Upper lobe of left lung (tissue), 6 donors: ENCODE results near the gene PDLIM5. TPM values are rescaled to one million over a fixed set of nuclear protein-coding genes. Genes with fewer than 3 reads are reported as not detected.

Experiments
- ATAC-seq, 2 donors: fragments of 200-7000 bp; cut with Tn5 transposase; one replicate each; pipeline ENCODE4 v1.9.1; 2022; ENCODE audit warnings: mild to moderate bottlenecking in 2 of 2, moderate library complexity in 2 of 2; ENCODE audit not compliant: low FRiP score in 2 of 2
- DNase-seq, 2 donors: peaks; one replicate each; pipeline ENCODE4 v3.0.0-alpha.2; 2019 to 2020
- H3K27ac ChIP-seq, 4 donors: fragments of 200-600 bp; sonication (generic); one replicate each; pipeline ENCODE4 v1.5.1; 2016 to 2019
- H3K27me3 ChIP-seq, 4 donors: fragments of 200-600 bp; sonication (generic); one replicate each; pipeline ENCODE4 v1.5.1; 2017 to 2019
- H3K36me3 ChIP-seq, 4 donors: fragments of 200-600 bp; sonication (generic); one replicate each; pipeline ENCODE4 v1.5.1; 2016 to 2019
- H3K4me1 ChIP-seq, 4 donors: fragments of 200-600 bp; sonication (generic); one replicate each; pipeline ENCODE4 v1.5.1; 2018 to 2019
- H3K4me3 ChIP-seq, 4 donors: fragments of 200-600 bp; sonication (generic); one replicate each; pipeline ENCODE4 v1.5.1; 2017 to 2019; ENCODE audit warnings: mild to moderate bottlenecking in 2 of 4, moderate library complexity in 1 of 4
- H3K9me3 ChIP-seq, 4 donors: fragments of 200-600 bp; sonication (generic); one replicate each; pipeline ENCODE4 v1.5.1; 2018 to 2019
- CTCF ChIP-seq, 6 experiments: fragments of 450-650 bp in 4 of 6; fragments of 200-600 bp in 2 of 6; sonication (generic) in 2 of 6; IDR thresholded peaks; one replicate each; pipeline ENCODE4 v1.5.1; 2016 to 2019; ENCODE audit warnings: antibody characterized with exemption in 6 of 6
- EP300 ChIP-seq, 4 donors: sonication (generic); formaldehyde crosslinking; IDR thresholded peaks; one replicate each; pipeline ENCODE4 v1.5.1; 2017; ENCODE audit warnings: antibody characterized with exemption in 4 of 4, control low read depth in 2 of 4
- POLR2A ChIP-seq, 4 donors: fragments of 450-650 bp; IDR thresholded peaks; one replicate each; pipeline ENCODE4 v1.5.1; 2016 to 2017; ENCODE audit warnings: antibody characterized with exemption in 4 of 4, mild to moderate bottlenecking in 2 of 4
- POLR2AphosphoS5 ChIP-seq, 2 donors: sonication (generic); formaldehyde crosslinking; IDR thresholded peaks; one replicate each; pipeline ENCODE4 v1.5.1; 2017; ENCODE audit warnings: antibody characterized with exemption in 2 of 2
- WGBS, 2 donors: methylation state at CpG; one replicate each; pipeline ENCODE4 v1.1.5; 2017 to 2018; 5-methylcytosine and 5-hydroxymethylcytosine counted together
- total RNA-seq, 6 donors: library from RNA; depleted of rRNA in 4 of 6; stranded (reverse); fragments of >200 nt in 4 of 6; gene quantifications; one replicate each; pipeline versions ENCODE4 v1.1.0 to v1.2.1, GENCODE V29; 2016 to 2021
- donor health status: DM: no; HTN: no; CAD: no; lungs with moderate emphysema.
- donor health status: DM: no; HTN: yes; CAD: no; lungs with severe emphysema.

Gene PDLIM5
- total RNA-seq, 6 donors from 2014 or later = 24.1 to 105 (median 73.0) TPM

DNA sequence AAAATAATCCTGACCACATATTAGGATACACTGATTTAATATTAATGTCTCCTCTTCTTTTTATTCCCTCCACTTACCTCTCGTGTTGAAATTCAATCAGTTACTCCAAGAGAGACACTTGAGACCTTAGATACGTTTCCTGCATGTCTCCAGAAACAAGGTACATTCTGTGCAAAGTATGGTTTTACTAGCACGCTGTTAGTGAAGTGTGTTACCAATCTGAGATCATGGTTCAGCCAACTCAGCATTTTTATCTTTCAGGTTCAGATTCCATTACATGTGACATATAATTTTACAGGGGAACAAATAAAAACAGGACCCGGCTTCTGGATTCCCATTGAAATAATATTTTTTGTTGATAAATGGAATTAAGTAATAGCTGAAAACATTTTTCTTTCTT lies 32.2 kb downstream of the PDLIM5 start:
- WGBS, 2 donors = 73 to 90% methylated on average over 4 of the region's 4 CpGs
- TF ChIP-seq CTCF (IDR thresholded peaks at IDR 0.05) = no peak
- TF ChIP-seq POLR2A (IDR thresholded peaks at IDR 0.05) = no peak
- TF ChIP-seq EP300 (IDR thresholded peaks at IDR 0.05) = no peak
- TF ChIP-seq POLR2AphosphoS5 (IDR thresholded peaks at IDR 0.05) = no peak
- no peak overlapping the region for H3K27ac ChIP-seq

GRCh38 chr4:94484818-94485217 lies 33.1 kb downstream of the PDLIM5 start:
- Histone ChIP-seq H3K27me3 (no peaks in the 10 kb centered on the region), H3K9me3 (no peaks in the 10 kb centered on the region), H3K27ac (no peak overlapping the region), H3K4me1 (peaks cover 6 to 11% (median 7%) of the 10 kb centered on the region in 4 donors), H3K36me3 (no peaks in the 10 kb centered on the region), H3K4me3 (no peak overlapping the region)
- no peak for TF ChIP-seq EP300 (IDR thresholded peaks at IDR 0.05)
- no peak for TF ChIP-seq CTCF (IDR thresholded peaks at IDR 0.05)
- TF ChIP-seq POLR2AphosphoS5 (IDR thresholded peaks at IDR 0.05) = no peak
- TF ChIP-seq POLR2A (IDR thresholded peaks at IDR 0.05) = no peak
- DNase-seq (no peak), ATAC-seq (no peak)
- 72 to 81% methylated on average over 2 of the region's 2 CpGs for WGBS, 2 donors

More for the DNA sequence above, 32.2 kb downstream of the PDLIM5 start:
- Histone ChIP-seq H3K9me3 (no peaks in the 10 kb centered on the region), H3K4me1 (peaks cover 6 to 14% (median 7%) of the 10 kb centered on the region in 4 donors), H3K4me3 (no peak overlapping the region), H3K36me3 (no peaks in the 10 kb centered on the region), H3K27me3 (no peaks in the 10 kb centered on the region)
- ATAC-seq (no peak), DNase-seq (no peak)

- no peak overlapping the region for H3K27ac ChIP-seq
- no peak overlapping the region for H3K4me3 ChIP-seq
- DNase-seq = peak in 1 of 2 donors; percentile 25
- no peak for TF ChIP-seq POLR2A (IDR thresholded peaks at IDR 0.05)
- TF ChIP-seq EP300 (IDR thresholded peaks at IDR 0.05) = no peak
- TF ChIP-seq POLR2AphosphoS5 (IDR thresholded peaks at IDR 0.05) = no peak
- TF ChIP-seq CTCF (IDR thresholded peaks at IDR 0.05) = no peak
- no peak for ATAC-seq
- no peaks in the 10 kb centered on the region for H3K9me3 ChIP-seq
- H3K4me1 ChIP-seq = peaks cover 6 to 11% (median 7%) of the 10 kb centered on the region in 4 donors
- no peaks in the 10 kb centered on the region for H3K27me3 ChIP-seq
- 51 to 52% methylated on average over 2 of the region's 2 CpGs for WGBS, 2 donors
- no peaks in the 10 kb centered on the region for H3K36me3 ChIP-seq
Measured at GRCh38 chr4:94486372-94486801, 34.6 kb downstream of the PDLIM5 start.

- TF ChIP-seq CTCF (IDR thresholded peaks at IDR 0.05) (no peak), POLR2A (IDR thresholded peaks at IDR 0.05) (no peak), EP300 (IDR thresholded peaks at IDR 0.05) (no peak), POLR2AphosphoS5 (IDR thresholded peaks at IDR 0.05) (no peak)
- Histone ChIP-seq H3K36me3 (no peaks in the 10 kb centered on the region), H3K4me1 (peaks cover 6 to 11% (median 7%) of the 10 kb centered on the region in 4 donors), H3K27ac (no peak overlapping the region), H3K9me3 (no peaks in the 10 kb centered on the region), H3K27me3 (no peaks in the 10 kb centered on the region), H3K4me3 (no peak overlapping the region)
- 93% methylated on average over 4 of the region's 4 CpGs for WGBS, 2 donors
- DNase-seq (no peak), ATAC-seq (no peak)
Measured at GRCh38 chr4:94488670-94489069, 36.9 kb downstream of the PDLIM5 start.

- Histone ChIP-seq H3K27ac (no peak overlapping the region), H3K4me1 (peaks cover 6 to 11% (median 7%) of the 10 kb centered on the region in 4 donors), H3K36me3 (no peaks in the 10 kb centered on the region), H3K9me3 (no peaks in the 10 kb centered on the region), H3K27me3 (no peaks in the 10 kb centered on the region), H3K4me3 (no peak overlapping the region)
- ATAC-seq (no peak), DNase-seq (no peak)
- TF ChIP-seq POLR2A (IDR thresholded peaks at IDR 0.05) (no peak), EP300 (IDR thresholded peaks at IDR 0.05) (no peak), CTCF (IDR thresholded peaks at IDR 0.05) (no peak), POLR2AphosphoS5 (IDR thresholded peaks at IDR 0.05) (no peak)
- 94 to 97% methylated on average over 3 of the region's 3 CpGs for WGBS, 2 donors
Measured at GRCh38 chr4:94489098-94489497, 37.4 kb downstream of the PDLIM5 start.
